ENCODE data around the gene SNAP47.

- TF ChIP-seq CTCF (IDR thresholded peaks at IDR 0.05) (no peak), POLR2AphosphoS5 (IDR thresholded peaks at IDR 0.05) (no peak)
Observed at GRCh38 chr1:227725046-227725445, 10.2 kb upstream of the SNAP47 start.

Measured in prostate gland (tissue), 2 donors.